ENCODE measurements around the gene CCDC178.
"Not testable (repeated sequence)": the region's sequence is repeated elsewhere in the genome, so short reads cannot be mapped to it uniquely, and the experiment has no call there.

Gene CCDC178, protein sequence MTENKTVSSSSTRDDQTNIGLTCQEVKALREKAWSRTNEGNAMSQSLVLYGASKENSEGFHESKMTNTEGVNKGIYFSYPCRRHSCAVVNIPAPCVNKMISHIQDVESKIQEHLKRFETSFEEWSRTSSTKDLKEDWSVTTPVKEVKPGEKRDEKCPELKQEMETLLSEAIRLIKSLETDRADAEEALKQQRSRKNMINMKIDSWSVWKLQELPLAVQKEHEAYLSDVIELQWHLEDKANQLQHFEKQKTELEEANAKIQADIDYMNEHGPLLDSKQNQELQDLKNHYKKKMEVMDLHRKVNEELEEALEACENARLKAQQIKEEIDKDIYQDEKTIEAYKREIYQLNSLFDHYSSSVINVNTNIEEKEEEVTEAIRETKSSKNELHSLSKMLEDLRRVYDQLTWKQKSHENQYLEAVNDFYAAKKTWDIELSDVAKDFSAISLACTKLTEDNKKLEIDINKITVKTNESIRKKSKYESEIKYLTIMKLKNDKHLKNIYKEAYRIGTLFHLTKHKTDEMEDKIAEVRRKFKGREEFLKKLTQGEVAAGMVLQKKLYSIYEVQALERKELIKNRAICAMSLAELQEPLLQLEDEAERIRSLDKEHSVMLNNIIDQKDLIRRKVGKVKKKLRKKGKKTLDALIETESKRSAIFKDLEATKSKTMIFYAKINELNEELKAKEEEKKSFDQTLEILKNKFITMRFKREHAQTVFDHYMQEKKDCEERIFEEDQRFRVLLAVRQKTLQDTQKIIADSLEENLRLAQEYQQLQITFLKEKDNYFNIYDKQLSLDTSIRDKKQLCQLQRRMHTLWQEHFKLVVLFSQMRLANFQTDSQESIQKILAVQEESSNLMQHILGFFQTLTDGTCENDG

DNA sequence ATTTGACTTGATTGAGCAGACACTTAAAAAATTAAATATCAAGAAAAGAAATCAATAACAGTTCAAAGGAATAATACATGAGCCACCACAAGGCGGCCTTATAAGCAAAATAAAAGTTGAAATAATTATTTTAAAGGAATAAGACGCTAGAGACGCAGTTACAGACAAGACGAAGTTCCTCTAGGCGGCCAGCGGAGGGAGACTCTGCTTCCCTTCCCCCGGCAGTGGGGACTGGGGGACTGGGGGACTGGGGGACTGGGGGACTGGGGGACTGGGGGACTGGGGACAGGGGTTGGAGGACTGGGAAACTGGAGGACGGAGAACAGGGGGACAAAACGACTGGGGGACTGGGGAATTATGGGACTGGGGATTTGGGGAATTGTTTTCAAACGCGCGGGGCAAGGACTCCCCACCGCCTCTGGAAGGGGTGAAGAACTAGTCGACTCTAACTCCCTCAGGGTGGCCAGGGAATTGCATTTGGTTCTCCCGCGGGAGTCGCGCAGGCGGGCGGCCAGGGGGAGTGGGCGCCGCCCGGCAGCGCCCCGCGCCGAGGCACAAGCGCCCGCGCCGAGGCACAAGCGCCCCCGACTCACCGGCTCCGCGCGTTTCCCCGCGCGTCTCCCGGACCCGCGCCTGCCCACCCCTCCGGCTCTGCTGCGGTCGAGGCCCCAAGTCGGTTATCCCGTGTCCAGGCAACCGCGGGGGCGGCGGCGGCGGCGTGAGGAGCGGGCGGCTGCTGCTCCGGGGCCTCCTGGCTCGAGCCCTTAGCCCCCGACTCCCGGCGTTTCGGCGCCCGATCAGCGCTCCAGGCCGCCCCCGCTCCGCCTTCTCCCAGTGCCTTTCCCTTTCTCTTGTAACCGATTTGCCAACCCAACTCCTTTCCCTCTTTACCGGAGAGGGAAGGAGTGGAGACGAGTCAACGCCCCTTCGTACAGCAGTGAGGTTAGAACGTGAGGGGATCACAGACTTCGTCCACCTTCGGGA is at the start of gene CCDC178:
TSS of gene CCDC178 (minus strand) at position 662 of the 984 bp plus-strand sequence. CDS start 28,633 bp downstream, outside the sequence.
- no peak for DNase-seq (ENCODE audit: low read depth in 3 of 3, low spot score in 1 of 3)

DNA sequence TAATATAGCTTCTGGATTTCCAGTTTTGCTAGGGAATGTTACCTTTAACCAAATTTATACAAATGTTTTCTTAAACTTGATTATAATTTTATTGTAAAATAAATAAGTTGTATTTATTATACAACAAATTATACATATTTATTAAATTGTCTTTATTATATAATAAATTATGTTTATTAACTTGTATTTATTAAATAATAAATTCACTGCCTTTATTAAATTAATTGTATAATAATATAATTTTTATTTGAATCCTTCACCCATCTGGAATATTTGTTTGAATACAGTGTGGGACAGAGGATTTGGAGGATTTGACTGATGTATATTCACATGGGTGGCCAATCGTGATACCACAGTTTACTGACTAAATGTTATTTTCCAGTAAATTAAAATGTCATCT is 43.4 kb upstream of the CCDC178 start:
- no peak for DNase-seq (ENCODE audit: low read depth in 3 of 3, low spot score in 1 of 3)

DNA sequence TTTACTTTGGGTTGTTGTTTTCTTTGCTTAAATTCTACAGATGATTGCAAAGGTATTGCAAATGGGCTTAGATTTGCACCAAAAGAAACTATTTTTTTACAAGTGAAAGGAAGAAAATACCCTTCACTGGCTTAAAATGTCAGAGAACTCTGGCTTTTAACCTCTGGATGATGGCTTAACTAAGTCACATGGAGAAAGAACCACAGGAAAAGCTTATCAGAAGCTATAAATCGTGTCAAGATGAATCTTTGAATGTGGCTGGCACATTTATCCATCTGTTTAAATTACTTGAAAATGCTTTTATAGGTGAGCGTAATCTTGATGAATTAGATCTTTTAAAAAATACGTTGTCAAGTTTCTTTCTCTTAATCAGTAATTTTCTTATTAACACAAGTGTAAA is 32.0 kb upstream of the CCDC178 start:
- no peak for DNase-seq (ENCODE audit: low read depth in 3 of 3, low spot score in 1 of 3)

DNA sequence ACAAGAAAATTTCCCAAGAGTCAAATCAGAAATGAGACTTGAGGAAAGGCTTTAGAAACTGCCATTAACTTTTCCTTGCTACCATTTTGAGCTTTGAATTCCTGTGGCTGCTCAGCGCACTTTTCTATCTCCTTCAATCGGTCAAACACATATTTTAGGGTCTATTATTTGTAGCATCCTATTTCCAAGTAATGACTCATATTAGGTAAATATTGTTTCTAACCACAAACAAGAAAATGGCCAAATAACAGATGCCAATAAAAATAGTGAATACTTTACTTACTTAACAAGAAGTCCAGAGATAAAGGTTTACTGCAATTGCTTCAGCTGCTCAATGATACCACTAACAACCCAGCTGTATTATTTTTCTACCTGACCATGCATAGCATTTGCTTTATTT is 29.7 kb upstream of the CCDC178 start:
- no peak for DNase-seq (ENCODE audit: low read depth in 3 of 3, low spot score in 1 of 3)

DNA sequence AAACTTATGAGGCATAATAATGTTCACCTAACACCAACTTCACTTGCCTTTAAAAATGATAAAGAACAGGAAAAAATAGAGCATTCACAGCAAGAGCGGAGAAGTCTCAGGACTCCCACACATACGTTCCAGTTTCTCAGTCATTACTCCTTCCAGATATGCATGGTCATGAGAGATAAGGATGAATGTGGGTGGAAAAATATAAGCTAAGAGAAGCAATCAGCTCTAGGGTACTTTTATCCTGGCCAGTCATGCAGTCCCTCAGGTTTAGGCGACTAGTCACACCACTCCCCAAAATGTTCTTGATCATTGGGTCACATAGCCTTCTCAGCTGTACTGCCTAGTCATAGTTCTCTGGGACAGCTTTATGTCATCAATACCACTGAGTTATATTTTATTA is 29.2 kb upstream of the CCDC178 start:
- DNase-seq (ENCODE audit: low read depth in 3 of 3, low spot score in 1 of 3), result no peak

DNA sequence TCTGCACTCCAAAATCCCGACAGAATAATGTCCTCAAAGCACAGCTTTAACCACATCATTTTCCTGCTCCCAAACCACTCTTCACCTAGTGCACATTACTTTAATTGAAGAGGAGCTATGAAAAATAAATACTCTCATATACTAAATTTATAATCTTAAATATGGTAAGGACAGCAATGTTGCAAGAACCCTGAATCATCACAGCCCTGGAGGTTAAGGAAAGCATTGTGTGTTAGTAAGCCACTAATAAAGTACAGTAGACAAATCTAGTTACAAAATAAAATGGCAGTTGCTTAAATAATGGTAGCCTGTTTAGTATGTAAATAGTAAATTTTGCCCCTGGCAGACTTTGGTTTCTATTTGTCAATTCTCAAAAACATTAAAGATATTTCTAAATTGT is 27.0 kb upstream of the CCDC178 start:
- no peak for DNase-seq (ENCODE audit: low read depth in 3 of 3, low spot score in 1 of 3)

DNA sequence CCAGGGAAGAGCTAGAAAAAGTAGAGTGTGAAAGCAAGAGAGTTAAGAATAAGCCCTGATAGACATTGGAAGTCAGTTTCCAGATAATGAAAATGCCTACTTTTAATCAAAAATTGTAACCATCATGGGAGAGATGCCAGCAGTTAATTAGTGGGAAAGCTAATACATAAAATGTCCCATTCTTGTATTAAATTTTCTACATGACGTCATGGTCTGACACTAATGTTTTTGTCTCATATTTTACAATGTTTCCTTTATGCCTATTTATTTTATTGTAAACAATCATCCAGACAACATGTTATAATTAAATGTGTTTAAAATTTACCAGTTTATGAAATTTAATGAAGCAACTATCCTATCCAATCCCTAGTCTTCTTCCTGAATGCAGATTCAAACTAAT is 26.3 kb upstream of the CCDC178 start:
- DNase-seq (ENCODE audit: low read depth in 3 of 3, low spot score in 1 of 3), result no peak

DNA sequence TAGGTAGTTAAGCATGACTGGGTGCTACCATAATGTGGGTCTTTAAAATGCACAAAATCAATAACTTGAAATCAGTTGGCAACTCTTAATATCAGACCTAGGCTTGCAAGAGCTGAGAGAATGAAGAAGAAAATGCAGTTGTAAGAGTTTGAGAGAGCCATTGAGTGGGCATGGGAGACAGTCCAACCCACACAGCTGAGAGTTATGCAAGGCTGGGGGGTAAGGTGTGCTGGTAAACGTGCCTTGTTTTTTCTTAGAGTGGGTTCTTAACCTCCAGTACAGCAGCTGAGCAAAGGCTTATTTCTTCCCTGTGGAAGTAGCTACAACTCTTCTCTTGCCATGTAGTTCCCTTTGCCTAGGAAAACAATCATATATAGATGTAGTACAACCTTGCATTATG is 20.2 kb upstream of the CCDC178 start:
- DNase-seq (ENCODE audit: low read depth in 3 of 3, low spot score in 1 of 3), result no peak

DNA sequence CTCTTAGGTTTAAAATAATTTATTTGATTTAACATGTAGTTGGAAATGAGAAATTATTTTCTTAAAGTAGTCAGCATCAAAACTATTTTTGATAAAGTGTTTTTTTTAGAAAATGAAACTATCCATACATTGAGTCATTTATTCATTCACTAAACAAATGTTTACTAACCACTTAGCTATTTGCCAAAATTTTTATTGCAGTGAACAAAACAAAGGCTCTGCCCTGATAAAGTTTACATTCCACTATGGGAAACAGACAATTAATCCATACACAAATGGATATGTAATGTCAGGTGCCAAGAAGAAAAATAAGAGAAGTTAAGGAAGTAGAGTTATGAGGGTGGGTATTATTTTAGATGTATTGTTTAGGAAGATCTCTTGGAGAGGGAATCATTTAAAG is 19.1 kb upstream of the CCDC178 start:
- DNase-seq (ENCODE audit: low read depth in 3 of 3, low spot score in 1 of 3), result no peak

DNA sequence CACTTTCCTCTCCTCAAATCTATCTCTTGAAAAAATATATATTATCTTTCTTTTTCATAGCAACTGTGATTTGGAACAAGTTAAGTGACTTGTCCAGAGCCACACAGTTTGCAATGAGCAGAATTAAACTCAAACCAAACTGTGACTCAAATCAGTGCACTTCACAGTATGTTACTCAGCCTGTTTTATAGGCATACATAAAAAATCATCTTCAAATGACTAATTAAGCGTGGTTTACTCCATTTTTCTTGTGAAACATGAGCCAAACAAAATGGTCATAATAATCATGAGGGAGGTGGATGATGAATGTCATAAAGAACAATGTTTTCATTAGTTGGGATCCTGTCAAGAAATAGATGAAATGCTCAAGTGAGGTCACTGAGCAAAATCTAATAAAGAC is 6.1 kb upstream of the CCDC178 start:
- no peak for DNase-seq (ENCODE audit: low read depth in 3 of 3, low spot score in 1 of 3)

DNA sequence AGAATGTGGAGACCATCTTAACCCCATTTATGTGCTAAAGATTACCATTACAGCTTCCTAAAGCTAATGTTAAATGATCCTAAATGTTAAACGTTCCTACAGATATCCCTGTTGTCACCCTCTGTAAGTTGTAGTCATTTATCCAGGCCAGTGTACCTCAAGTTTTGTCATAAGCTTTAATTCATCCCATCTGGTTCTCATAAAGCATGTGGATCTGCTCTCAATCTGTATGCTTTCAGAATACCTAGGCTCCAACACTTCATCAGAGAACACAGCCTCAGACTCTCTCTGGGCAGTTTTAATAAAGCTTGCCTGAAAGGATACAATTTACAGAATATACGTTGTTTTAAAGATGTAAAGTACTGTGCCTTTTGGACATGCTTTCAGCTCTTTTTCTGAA is 4.2 kb upstream of the CCDC178 start:
- no peak for DNase-seq (ENCODE audit: low read depth in 3 of 3, low spot score in 1 of 3)

DNA sequence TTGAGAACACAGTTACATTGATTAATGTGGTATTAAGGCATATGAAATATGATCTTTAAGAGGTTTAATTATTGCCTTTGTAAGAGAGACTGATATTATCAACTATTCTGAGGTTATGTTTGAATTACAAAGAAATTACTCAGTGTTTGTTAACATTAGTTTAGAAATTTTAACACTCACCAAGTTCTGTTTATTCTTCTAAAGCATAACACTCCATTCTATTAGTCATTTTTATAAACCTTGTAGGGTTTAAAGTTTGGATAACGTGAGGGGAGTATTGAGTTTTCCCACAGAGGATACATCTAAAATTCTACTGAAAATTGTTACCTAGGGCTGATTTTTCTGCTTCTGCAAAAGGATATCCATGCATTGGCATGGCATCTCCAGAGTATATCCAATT is 7.7 kb downstream of the CCDC178 start:
- DNase-seq (ENCODE audit: low read depth in 3 of 3, low spot score in 1 of 3), result no peak

DNA sequence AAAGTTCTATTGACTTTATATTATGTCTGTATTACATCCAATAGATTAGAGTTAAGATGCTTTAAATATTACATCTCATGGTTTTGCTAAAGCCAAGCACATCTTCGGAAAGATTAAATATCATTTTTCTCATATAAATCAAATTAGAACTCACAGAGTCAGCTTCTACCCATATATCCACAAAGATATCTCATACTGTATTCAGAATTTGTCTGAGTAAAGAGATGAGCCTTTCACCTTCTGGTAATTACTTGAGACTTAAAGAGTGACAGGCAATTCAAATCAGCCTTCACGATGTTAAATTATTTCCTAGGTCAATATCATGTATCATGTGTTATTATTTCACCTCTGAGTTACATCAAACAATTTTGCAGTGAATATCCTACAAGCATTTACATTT is 13.0 kb downstream of the CCDC178 start:
- DNase-seq (ENCODE audit: low read depth in 3 of 3, low spot score in 1 of 3), result no peak

DNA sequence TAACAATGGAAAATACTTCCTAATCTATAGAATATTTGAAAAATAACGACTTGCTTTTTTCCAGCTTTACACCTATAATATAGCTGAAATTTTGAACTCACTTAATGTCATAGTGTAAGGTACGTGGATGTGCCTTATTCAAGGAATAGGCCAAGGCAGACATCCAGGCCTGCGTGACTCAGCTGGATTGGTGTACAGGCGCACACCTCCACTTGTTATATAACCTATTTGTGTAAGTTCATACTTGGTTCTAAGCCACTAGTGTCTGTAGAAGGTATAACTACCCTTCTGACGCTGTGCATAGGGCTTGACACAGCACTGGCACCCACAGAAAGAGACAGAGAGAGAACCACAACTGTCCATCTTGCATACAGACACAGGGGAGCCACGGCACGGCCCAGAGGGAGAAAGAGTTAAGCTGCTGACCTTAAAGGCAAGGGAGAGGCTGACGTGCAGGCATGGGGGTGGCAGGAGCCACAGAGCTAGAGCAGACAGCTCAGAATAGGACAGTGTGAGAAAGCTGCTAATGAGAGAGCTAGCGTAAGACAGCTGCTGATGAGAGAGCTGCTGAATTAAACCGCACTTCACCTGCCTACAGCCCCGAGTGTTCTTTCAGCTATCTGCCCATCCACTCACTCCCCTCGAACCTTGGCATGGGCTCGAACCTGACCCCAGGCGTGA is 16.1 kb downstream of the CCDC178 start:
- no peak for DNase-seq (ENCODE audit: low read depth in 3 of 3, low spot score in 1 of 3)

DNA sequence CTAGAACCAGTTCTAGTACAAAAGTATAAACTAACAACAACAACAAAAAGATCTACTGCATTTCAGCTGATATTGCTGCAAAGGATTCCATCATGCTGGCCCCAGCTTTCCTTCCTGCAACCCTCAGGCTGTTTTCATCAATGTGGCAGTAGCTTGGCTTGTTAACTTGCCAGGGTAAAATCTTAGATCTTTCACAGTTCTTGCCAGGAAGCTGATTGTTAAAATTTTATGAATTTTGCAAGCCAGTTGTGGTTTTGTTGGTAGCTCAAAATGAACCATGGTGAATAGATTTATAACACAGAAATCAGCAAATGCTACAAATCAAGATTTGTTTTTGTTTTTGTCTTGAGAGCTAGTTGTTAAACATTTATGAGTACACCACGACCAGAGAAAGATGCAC is 19.3 kb downstream of the CCDC178 start:
- no peak for DNase-seq (ENCODE audit: low read depth in 3 of 3, low spot score in 1 of 3)

DNA sequence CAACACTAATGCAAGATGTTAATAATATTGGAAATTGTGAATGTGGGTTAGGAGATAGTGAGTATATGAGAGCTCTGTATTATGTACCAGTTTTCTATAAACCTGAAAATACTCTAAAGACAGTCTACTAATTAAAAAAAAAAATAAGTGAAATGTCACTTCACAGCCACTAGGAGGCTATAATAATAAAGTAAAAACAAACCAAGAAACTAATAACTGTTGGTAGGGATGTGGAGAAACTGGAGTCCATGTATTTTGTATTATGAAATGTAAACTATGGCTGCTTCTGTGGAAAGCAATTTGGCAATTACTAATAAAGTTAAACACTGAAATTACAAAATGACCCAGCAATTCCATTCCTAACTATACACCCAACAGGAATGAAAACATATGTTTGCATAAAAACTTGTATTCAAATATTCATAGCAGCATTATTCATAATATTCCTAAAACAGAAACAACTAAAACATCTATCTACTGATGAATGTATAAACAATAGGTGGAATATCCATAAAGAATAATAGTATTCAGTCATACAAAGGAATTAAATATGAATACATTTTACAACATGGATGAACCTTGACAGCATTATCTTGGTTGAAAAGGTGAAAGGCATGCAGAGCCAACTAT is 36.2 kb downstream of the CCDC178 start:
- no peak for DNase-seq (ENCODE audit: low read depth in 3 of 3, low spot score in 1 of 3)

DNA sequence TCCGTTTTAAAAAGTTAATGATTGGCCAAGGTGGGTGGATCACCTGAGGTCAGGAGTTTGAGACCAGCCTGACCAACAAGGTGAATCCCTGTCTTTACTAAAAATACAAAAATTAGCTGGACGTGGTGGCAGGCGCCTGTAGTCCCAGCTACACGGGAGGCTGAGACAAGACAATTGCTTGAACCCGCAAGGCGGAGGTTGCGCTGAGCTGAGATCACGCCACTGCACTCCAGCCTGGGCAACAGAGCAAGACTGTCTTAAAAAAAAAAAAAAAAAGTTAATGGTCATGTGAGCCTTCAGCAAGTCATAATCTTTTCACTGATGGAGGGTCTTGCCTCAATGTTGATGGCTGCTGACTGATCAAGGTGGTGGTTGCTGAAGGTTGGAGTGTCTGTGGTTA is 41.6 kb downstream of the CCDC178 start:
- DNase-seq (ENCODE audit: low read depth in 3 of 3, low spot score in 1 of 3), result not testable (repeated sequence)

DNA sequence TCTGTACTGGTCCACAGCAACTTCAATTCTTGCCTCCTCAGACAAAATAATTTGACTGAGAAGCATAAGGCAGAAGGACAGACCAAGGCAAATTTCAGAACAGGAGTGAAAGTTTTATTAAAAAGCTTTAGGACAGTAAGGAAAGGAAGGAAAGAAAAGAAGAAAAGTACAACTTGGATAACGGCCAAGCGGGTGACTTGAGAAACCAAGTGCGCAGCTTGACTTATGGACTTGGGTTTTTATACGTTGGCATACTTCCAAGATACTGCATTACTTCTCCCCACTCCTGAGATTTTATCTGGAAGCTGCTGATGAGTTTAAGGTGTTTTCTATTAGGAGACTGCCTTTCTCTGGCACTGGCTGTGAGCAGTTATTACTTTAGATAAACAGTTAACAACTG is 64.7 kb downstream of the CCDC178 start:
- DNase-seq (ENCODE audit: low read depth in 3 of 3, low spot score in 1 of 3), result no peak

DNA sequence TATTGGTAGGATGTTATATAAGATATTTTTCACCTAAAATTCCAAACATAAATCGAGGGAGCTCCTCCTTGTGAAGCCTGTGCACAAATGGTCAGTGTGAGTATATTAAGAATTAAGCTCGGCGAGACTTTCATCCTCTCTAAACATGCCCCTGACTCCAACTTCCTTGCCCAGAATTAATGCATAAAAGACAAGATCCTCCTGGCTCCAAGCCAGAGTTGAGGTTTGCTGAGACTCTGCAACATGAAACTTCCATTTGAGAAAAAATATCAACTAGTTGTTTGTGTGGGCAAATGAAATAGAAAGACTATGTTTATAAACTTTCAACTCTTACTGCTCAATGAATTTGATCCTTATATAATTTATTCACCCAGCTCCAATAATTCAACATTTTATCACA is 68.1 kb downstream of the CCDC178 start:
- no peak for DNase-seq (ENCODE audit: low read depth in 3 of 3, low spot score in 1 of 3)
